Thoracic aorta (tissue), 2 donors: ENCODE data around the gene ZDHHC3. TPM values are rescaled to one million over a fixed set of nuclear protein-coding genes. Genes with fewer than 3 reads are reported as not detected.

Experiments
- ATAC-seq: fragments of 150-250 bp; one replicate; pipeline ENCODE4 v1.8.0; 2017; ENCODE audit warnings: low read depth; ENCODE audit not compliant: insufficient number of reproducible peaks, low FRiP score
- DNase-seq: peaks from one replicate; pipeline ENCODE4 v3.0.0-alpha.2; 2020; ENCODE audit warnings: low spot score
- H3K27ac ChIP-seq, 2 donors: fragments of 200-600 bp; sonication (generic); 1 replicate in 1 of 2; 2 replicates in 1 of 2; pipeline ENCODE4 v1.5.1; 2016; ENCODE audit warnings: mild to moderate bottlenecking in 2 of 2, moderate library complexity in 2 of 2
- H3K27me3 ChIP-seq: fragments of 200-600 bp; sonication (generic); replicated peaks from 2 replicates; pipeline ENCODE4 v1.6.0; 2016; ENCODE audit warnings: mild to moderate bottlenecking; ENCODE audit not compliant: insufficient read depth
- H3K36me3 ChIP-seq: fragments of 200-600 bp; sonication (generic); one replicate; pipeline ENCODE4 v1.5.1; 2016
- H3K4me1 ChIP-seq, 2 donors: fragments of 200-600 bp; sonication (generic); 1 replicate in 1 of 2; 2 replicates in 1 of 2; pipeline versions ENCODE4 v1.5.1 to v1.6.0; 2016; ENCODE audit warnings: low read depth in 2 of 2, mild to moderate bottlenecking in 1 of 2; ENCODE audit not compliant: control insufficient read depth in 1 of 2
- H3K4me3 ChIP-seq: fragments of 200-600 bp; sonication (generic); 2 replicates; pipeline ENCODE4 v1.5.1; 2016; ENCODE audit warnings: mild to moderate bottlenecking
- H3K9me3 ChIP-seq: fragments of 200-600 bp; sonication (generic); 2 replicates; pipeline ENCODE4 v1.5.1; 2016
- total RNA-seq, 2 donors: library from RNA; depleted of rRNA; stranded (reverse); fragments of >200 nt; gene quantifications; one replicate each; pipeline versions ENCODE4 v1.1.0 to v1.2.3, GENCODE V29; 2016
- TF ChIP-seq, protein P1 (sequence below): fragments of 200-600 bp; sonication (generic); IDR thresholded peaks from one replicate; pipeline ENCODE4 v1.5.1; 2019; ENCODE audit warnings: antibody characterized with exemption

The ZDHHC3 gene
- total RNA-seq, 2 donors from 2014 or later, result 70.8 to 72.3 TPM

DNA sequence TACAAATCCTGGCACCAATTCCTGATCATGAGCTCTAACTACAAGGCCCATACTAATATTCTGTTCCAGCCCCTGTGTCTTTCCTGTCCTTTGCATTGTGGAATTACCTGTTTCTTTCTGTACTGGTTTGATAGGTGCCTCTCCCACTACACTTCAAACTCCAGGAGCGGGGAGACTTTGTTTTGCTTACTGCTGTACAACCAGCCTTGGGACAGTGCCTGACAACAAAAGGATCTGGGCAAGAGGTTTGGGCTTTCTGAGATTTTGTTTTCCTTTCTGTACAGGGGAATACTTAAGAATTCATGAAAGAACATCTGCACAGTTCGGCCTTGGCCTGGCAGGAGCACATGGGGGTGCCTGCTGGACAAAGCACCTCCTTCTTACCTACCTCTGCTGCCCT is 45.1 kb downstream of the ZDHHC3 start:
- Histone ChIP-seq H3K27ac (no peak overlapping the region), H3K27me3 (no peaks in the 10 kb centered on the region), H3K36me3 (peaks cover 29% of the 10 kb centered on the region), H3K4me1 (no peaks in the 10 kb centered on the region), H3K4me3 (no peak overlapping the region), H3K9me3 (no peaks in the 10 kb centered on the region)
- TF ChIP-seq, protein P1, sequence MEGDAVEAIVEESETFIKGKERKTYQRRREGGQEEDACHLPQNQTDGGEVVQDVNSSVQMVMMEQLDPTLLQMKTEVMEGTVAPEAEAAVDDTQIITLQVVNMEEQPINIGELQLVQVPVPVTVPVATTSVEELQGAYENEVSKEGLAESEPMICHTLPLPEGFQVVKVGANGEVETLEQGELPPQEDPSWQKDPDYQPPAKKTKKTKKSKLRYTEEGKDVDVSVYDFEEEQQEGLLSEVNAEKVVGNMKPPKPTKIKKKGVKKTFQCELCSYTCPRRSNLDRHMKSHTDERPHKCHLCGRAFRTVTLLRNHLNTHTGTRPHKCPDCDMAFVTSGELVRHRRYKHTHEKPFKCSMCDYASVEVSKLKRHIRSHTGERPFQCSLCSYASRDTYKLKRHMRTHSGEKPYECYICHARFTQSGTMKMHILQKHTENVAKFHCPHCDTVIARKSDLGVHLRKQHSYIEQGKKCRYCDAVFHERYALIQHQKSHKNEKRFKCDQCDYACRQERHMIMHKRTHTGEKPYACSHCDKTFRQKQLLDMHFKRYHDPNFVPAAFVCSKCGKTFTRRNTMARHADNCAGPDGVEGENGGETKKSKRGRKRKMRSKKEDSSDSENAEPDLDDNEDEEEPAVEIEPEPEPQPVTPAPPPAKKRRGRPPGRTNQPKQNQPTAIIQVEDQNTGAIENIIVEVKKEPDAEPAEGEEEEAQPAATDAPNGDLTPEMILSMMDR, result no peak
- no peak for DNase-seq
- no peak for ATAC-seq

DNA sequence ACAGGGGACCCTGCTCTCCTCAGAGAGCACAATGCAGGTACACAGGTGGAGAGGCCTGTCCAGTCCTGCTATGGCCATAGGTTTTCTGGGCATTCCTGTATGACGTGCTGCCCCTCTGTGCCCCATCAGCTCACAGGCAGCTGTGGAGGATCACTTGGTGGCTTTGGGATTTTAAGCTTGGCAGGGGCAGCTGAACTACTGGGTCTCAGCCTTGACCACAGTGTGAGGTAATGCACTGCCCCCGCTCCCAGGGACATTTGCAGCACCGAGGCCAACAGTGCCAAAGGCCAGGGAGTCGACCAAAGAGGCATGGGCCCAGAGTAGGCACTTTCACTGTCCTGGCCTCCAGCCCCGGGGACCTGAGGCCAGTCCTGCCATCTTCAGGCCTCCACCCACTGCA is 46.2 kb downstream of the ZDHHC3 start:
- Histone ChIP-seq H3K4me1 (no peaks in the 10 kb centered on the region), H3K4me3 (no peak overlapping the region), H3K27ac (no peak overlapping the region), H3K36me3 (peaks cover 30% of the 10 kb centered on the region), H3K27me3 (no peaks in the 10 kb centered on the region), H3K9me3 (no peaks in the 10 kb centered on the region)
- ATAC-seq, result no peak
- no peak for DNase-seq
- TF ChIP-seq, protein P1, result no peak

- ATAC-seq, result no peak
Observed at GRCh38 chr3:44927371-44927770, 48.6 kb downstream of the ZDHHC3 start.

DNA sequence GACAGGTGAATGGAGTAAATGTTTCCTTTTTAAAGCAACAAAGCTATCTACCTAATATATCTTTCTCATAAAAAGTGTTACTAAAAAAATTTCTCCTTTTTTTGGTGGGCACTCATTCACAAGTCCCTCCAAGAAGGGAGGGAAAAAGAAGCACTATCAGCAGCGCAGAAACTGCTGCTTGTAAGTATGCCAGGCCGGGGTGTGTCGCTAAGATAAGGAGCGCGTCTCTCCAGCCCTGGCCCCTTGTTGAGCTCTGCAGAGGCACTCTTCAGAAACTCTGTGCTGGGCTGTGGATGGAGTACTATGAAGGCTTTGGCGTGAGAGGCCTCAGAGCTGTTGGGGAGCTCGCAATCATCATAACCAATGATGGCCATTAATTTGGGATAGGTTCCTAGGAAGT is 49.1 kb downstream of the ZDHHC3 start:
- H3K27ac ChIP-seq, result no peak overlapping the region
- H3K4me3 ChIP-seq, result no peak overlapping the region
- H3K4me1 ChIP-seq, result no peaks in the 10 kb centered on the region
- no peak for DNase-seq
- TF ChIP-seq, protein P1, result no peak
- H3K36me3 ChIP-seq, result peaks cover 25% of the 10 kb centered on the region
- no peaks in the 10 kb centered on the region for H3K9me3 ChIP-seq
- no peaks in the 10 kb centered on the region for H3K27me3 ChIP-seq
- ATAC-seq, result no peak

More at GRCh38 chr3:44927371-44927770, 48.6 kb downstream of the ZDHHC3 start:
- H3K4me1 ChIP-seq, result no peaks in the 10 kb centered on the region
- H3K27me3 ChIP-seq, result no peaks in the 10 kb centered on the region
- TF ChIP-seq, protein P1, result no peak
- H3K27ac ChIP-seq, result no peak overlapping the region
- H3K36me3 ChIP-seq, result peaks cover 24% of the 10 kb centered on the region
- no peak for DNase-seq
- H3K4me3 ChIP-seq, result no peak overlapping the region
- no peaks in the 10 kb centered on the region for H3K9me3 ChIP-seq

GRCh38 chr3:44926172-44926571 is 49.8 kb downstream of the ZDHHC3 start:
- TF ChIP-seq, protein P1, result no peak
- Histone ChIP-seq H3K4me3 (no peak overlapping the region), H3K27me3 (no peaks in the 10 kb centered on the region), H3K36me3 (peaks cover 27% of the 10 kb centered on the region), H3K27ac (no peak overlapping the region), H3K4me1 (no peaks in the 10 kb centered on the region), H3K9me3 (no peaks in the 10 kb centered on the region)
- no peak for ATAC-seq
- no peak for DNase-seq
